K562 (cell line): ENCODE data around the gene GPR162. TPM values are rescaled to one million over a fixed set of nuclear protein-coding genes. Genes with fewer than 3 reads are reported as not detected.

ENCODE experiments used
- BCL6 ChIP-seq: fragments of 250-450 bp; sonication (Bioruptor Pico); IDR thresholded peaks from 2 replicates; pipeline ENCODE4 v1.4.0; 2020
- BCOR ChIP-seq: fragments of 450-650 bp; IDR thresholded peaks from 2 replicates; pipeline ENCODE4 v1.6.1; 2016
- BHLHE40 ChIP-seq: IDR thresholded peaks from 2 replicates; pipeline ENCODE4 v1.6.1; 2011; ENCODE audit warnings: low read length, improper control_type of control experiment
- BRD9 ChIP-seq: fragments of 450-650 bp; IDR thresholded peaks from 2 replicates; pipeline ENCODE4 v1.6.1; 2018; ENCODE audit warnings: low read depth; ENCODE audit not compliant: partially characterized antibody
- ELF4 ChIP-seq: fragments of 450-650 bp; formaldehyde crosslinking; IDR thresholded peaks from 2 replicates; pipeline ENCODE4 v1.4.0; 2022; ENCODE audit warnings: missing genetic modification characterization
- FOXK1 ChIP-seq: sonication (generic); formaldehyde crosslinking; IDR thresholded peaks from 2 replicates; pipeline ENCODE4 v1.8.0; 2022; ENCODE audit warnings: missing genetic modification reagents, mild to moderate bottlenecking, borderline replicate concordance
- GABPA ChIP-seq: fragments of 200-800 bp; sonication (Bioruptor generic); conservative IDR thresholded peaks from 2 replicates; pipeline ENCODE4 v1.6.1; 2016; ENCODE audit warnings: low read depth, missing genetic modification characterization, missing compliant biosample characterization
- GATAD2B ChIP-seq: fragments of 450-650 bp; IDR thresholded peaks from 2 replicates; pipeline ENCODE4 v1.6.1; 2017; ENCODE audit warnings: mild to moderate bottlenecking, borderline replicate concordance
- GTF2F1 ChIP-seq: IDR thresholded peaks from 2 replicates; pipeline ENCODE4 v1.6.1; 2011; ENCODE audit warnings: low read depth, low read length, improper control_type of control experiment
- HDGF ChIP-seq: fragments of 450-650 bp; IDR thresholded peaks from 2 replicates; pipeline ENCODE4 v1.6.1; 2016
- HNRNPL ChIP-seq: fragments of 200-400 bp; formaldehyde crosslinking; IDR thresholded peaks from 2 replicates; pipeline ENCODE4 v1.6.1; 2017; ENCODE audit warnings: low read depth, mild to moderate bottlenecking, low read length
- ILF3 ChIP-seq: fragments of 450-650 bp; IDR thresholded peaks from 2 replicates; pipeline ENCODE4 v1.6.1; 2018; ENCODE audit warnings: antibody characterized with exemption, mild to moderate bottlenecking, moderate library complexity, borderline replicate concordance
- MEF2D ChIP-seq: conservative IDR thresholded peaks from 2 replicates; pipeline ENCODE4 v1.6.1; 2016; ENCODE audit warnings: low read depth, missing genetic modification characterization, missing compliant biosample characterization
- MYBL2 ChIP-seq, 2 experiments: fragments of 450-650 bp in 1 of 2; sonication (generic) in 1 of 2; formaldehyde crosslinking in 1 of 2; IDR thresholded peaks; 2 replicates each; pipeline versions ENCODE4 v1.6.1 to v1.8.1; 2017 to 2022; ENCODE audit warnings: borderline replicate concordance in 1 of 2, inconsistent platforms in 1 of 2, low read depth in 1 of 2, mild to moderate bottlenecking in 1 of 2, missing genetic modification reagents in 1 of 2, moderate library complexity in 1 of 2
- NELFE ChIP-seq: IDR thresholded peaks from 2 replicates; pipeline ENCODE4 v1.6.1; 2011; ENCODE audit warnings: mild to moderate bottlenecking; ENCODE audit not compliant: insufficient read depth, insufficient read length
- NONO ChIP-seq, 2 experiments: fragments of 200-400 bp in 1 of 2; fragments of 450-650 bp in 1 of 2; formaldehyde crosslinking in 1 of 2; IDR thresholded peaks; 2 replicates each; pipeline ENCODE4 v1.6.1; 2017; ENCODE audit warnings: low read depth in 2 of 2, mild to moderate bottlenecking in 2 of 2, moderate library complexity in 2 of 2, low read length in 1 of 2
- NR1H2 ChIP-seq: sonication (generic); formaldehyde crosslinking; IDR thresholded peaks from 2 replicates; pipeline ENCODE4 v1.4.0; 2020; ENCODE audit warnings: mild to moderate bottlenecking, missing genetic modification reagents
- NR2C2 ChIP-seq, 2 experiments: fragments of 200-800 bp in 1 of 2; sonication (Bioruptor generic) in 1 of 2; sonication (generic) in 1 of 2; formaldehyde crosslinking in 1 of 2; IDR thresholded peaks; 2 replicates each; pipeline versions ENCODE4 v1.6.1 to v1.8.0; 2016 to 2022; ENCODE audit warnings: mild to moderate bottlenecking in 1 of 2, missing compliant biosample characterization in 1 of 2, missing genetic modification characterization in 1 of 2, missing genetic modification reagents in 1 of 2
- NR2F6 ChIP-seq: fragments of 450-650 bp; formaldehyde crosslinking; IDR thresholded peaks from 2 replicates; pipeline ENCODE4 v1.4.0; 2020; ENCODE audit warnings: mild to moderate bottlenecking
- PHB ChIP-seq: fragments of 250-450 bp; sonication (Bioruptor Pico); IDR thresholded peaks from 2 replicates; pipeline ENCODE4 v1.5.0; 2021
- RNF2 ChIP-seq: sonication (generic); IDR thresholded peaks from 2 replicates; pipeline ENCODE4 v1.6.1; 2016
- SMAD2 ChIP-seq: fragments of 150-350 bp; IDR thresholded peaks from 2 replicates; pipeline ENCODE4 v1.6.1; 2014; ENCODE audit warnings: low read depth, mild to moderate bottlenecking, low read length
- TAF1 ChIP-seq: IDR thresholded peaks from 2 replicates; pipeline ENCODE4 v1.6.1; 2011; ENCODE audit warnings: mild to moderate bottlenecking, low read length, moderate library complexity; ENCODE audit not compliant: insufficient read depth, control insufficient read depth, severe bottlenecking; ENCODE audit errors: extremely low read depth
- TEAD2 ChIP-seq: fragments of 450-650 bp; IDR thresholded peaks from 2 replicates; pipeline ENCODE4 v1.6.1; 2016; ENCODE audit warnings: missing genetic modification characterization, control low read depth, missing compliant biosample characterization
- ZFPM2 ChIP-seq: fragments of 250-450 bp; sonication (Bioruptor Pico); IDR thresholded peaks from 2 replicates; pipeline ENCODE4 v1.5.1; 2022; ENCODE audit warnings: mild to moderate bottlenecking
- ZNF184 ChIP-seq: sonication (generic); formaldehyde crosslinking; IDR thresholded peaks from 2 replicates; pipeline ENCODE4 v1.5.0; 2020; ENCODE audit warnings: missing genetic modification reagents
- ZNF347 ChIP-seq: fragments of 450-650 bp; formaldehyde crosslinking; IDR thresholded peaks from 2 replicates; pipeline ENCODE4 v1.4.0; 2020; ENCODE audit warnings: low read depth, mild to moderate bottlenecking, moderate library complexity
- ZNF668 ChIP-seq: fragments of 250-450 bp; sonication (Bioruptor Pico); IDR thresholded peaks from 2 replicates; pipeline ENCODE4 v1.8.0; 2022; ENCODE audit warnings: mild to moderate bottlenecking, inconsistent platforms
- polyA plus RNA-seq, 8 experiments: library from polyadenylated mRNA; depleted of rRNA in 4 of 8; stranded (reverse) in 5 of 8; unstranded in 3 of 8; fragments of >200 nt; fragmentation: Nextera tagmentation in 2 of 8; fragmentation: Illumina TruSeq in 1 of 8; extraction: Ambion mirVana in 2 of 8; extraction: Trizol in 1 of 8; gene quantifications; 2 replicates each; pipeline versions ENCODE4 v1.2.1 to v1.2.3, GENCODE V29; 2011 to 2014; ENCODE audit warnings: inconsistent platforms in 1 of 8, missing spikeins in 1 of 8
- total RNA-seq, 7 experiments: library from RNA; depleted of rRNA in 6 of 7; stranded (reverse); fragments of >200 nt in 6 of 7; fragmentation: Illumina TruSeq in 2 of 7; extraction: Trizol in 2 of 7; gene quantifications; 2 replicates each; pipeline versions ENCODE4 v1.2.1 to v1.2.3, GENCODE V29; 2011 to 2021; ENCODE audit warnings: low replicate concordance in 1 of 7
- TF ChIP-seq, protein P1 (sequence below): fragments of 250-450 bp; sonication (Bioruptor Pico); IDR thresholded peaks from 2 replicates; pipeline ENCODE4 v1.4.0; 2020; ENCODE audit warnings: mild to moderate bottlenecking, moderate library complexity

Gene GPR162
- total and polyA plus RNA-seq, 9 of the 15 experiments (the other 6 are each of a cell fraction or from before 2014, with no cell fraction given), result 0.65 to 1.8 (median 1.1) TPM; not detected in 2

DNA sequence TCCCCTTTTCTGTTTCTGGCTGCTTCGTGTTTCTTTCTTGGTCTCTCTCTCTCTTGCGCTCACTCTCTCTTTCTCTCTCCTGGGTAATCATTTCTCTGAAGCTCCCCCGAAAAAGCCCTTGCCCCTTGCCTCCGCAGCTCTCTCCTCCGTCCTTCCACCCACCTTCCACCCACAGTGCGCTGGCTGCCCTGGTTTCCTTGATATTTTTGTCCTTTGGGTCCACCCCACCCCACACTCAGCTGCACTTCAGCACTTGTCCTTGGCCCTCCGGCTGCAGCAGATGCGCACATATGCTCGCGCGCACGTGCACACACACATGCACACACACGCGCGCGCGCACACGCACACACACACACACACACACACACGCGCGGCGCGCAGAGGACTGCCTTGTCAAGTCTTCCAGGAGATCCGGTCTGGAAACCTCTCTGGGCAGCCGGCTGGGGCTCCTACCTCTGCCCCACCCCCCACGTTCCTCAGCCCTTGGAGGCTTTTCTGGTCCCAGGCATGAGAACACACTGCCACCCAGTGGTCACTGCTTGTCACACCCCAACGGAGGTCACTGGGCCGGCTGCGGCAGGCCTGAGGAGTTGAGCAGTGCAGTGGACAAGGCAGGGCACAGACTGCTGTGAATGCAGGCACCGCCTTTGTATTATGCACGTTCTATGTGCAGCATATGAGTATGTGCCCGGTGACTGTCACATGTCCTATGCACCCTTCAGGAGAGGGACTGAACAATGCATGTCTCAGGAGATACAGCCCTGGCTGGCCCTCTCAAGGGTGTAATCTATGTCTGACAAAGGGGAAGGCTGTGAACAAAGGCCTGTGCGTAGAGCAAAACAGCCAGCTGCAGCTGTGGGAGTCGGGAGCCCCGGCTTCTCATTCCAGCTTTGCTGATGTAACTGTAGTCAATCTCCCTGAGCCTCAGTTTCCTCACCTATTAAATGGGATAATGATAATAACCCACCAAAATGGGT lies 42.8 kb upstream of the GPR162 start (continued):
- no peak for TF ChIP-seq PHB
- TF ChIP-seq NR2C2 (CRISPR knock-in tag; IDR thresholded peaks at IDR 0.05), result no peak
- TF ChIP-seq NR2C2 (tag; IDR thresholded peaks at IDR 0.05), result peak; percentile 38; the same call in 1 of the 2 replicates
- no peak for TF ChIP-seq SMAD2
- no peak for TF ChIP-seq TEAD2 (tag)
- no peak for TF ChIP-seq TAF1
- TF ChIP-seq BRD9, result peak; percentile 35
- peak; percentile 82 for TF ChIP-seq BCOR
- TF ChIP-seq NR1H2 (CRISPR knock-in tag), result no peak
- TF ChIP-seq ZNF347 (CRISPR knock-in tag), result no peak
- TF ChIP-seq BHLHE40, result peak; percentile 92
- TF ChIP-seq NONO (IDR thresholded peaks at IDR 0.05; ENCODE audit: low read depth in 2 of 2, low read length in 1 of 2), result no peak
- TF ChIP-seq GATAD2B, result no peak
- peak; percentile 38; the same call in 1 of the 2 replicates for TF ChIP-seq RNF2
- TF ChIP-seq, protein P1, sequence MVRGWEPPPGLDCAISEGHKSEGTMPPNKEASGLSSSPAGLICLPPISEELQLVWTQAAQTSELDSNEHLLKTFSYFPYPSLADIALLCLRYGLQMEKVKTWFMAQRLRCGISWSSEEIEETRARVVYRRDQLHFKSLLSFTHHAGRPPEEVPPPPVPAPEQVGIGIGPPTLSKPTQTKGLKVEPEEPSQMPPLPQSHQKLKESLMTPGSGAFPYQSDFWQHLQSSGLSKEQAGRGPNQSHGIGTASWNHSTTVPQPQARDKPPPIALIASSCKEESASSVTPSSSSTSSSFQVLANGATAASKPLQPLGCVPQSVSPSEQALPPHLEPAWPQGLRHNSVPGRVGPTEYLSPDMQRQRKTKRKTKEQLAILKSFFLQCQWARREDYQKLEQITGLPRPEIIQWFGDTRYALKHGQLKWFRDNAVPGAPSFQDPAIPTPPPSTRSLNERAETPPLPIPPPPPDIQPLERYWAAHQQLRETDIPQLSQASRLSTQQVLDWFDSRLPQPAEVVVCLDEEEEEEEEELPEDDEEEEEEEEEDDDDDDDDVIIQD (CRISPR knock-in tag), result no peak
- TF ChIP-seq ZNF184 (CRISPR knock-in tag), result no peak
- no peak for TF ChIP-seq MEF2D (tag)
- TF ChIP-seq FOXK1 (CRISPR knock-in tag), result no peak
- TF ChIP-seq MYBL2 (IDR thresholded peaks at IDR 0.05; ENCODE audit: low read depth), result no peak
- TF ChIP-seq MYBL2 (CRISPR knock-in tag; IDR thresholded peaks at IDR 0.05; ENCODE audit: borderline replicate concordance), result no peak
- no peak for TF ChIP-seq HNRNPL
- TF ChIP-seq GTF2F1, result no peak
- TF ChIP-seq ELF4 (CRISPR knock-in tag), result no peak
- TF ChIP-seq ZNF668 (CRISPR knock-in tag), result no peak
- TF ChIP-seq HDGF, result 0 out of 2 replicates have a peak, but pooled peaks have one; percentile 76
- no peak for TF ChIP-seq ZFPM2 (CRISPR knock-in tag)
- TF ChIP-seq NR2F6 (CRISPR knock-in tag), result no peak
- TF ChIP-seq NELFE, result no peak
- TF ChIP-seq GABPA (tag), result no peak
- TF ChIP-seq ILF3, result no peak
- no peak for TF ChIP-seq BCL6 (CRISPR knock-in tag)
